GM23248 (cell line): ENCODE measurements around the gene LPIN1.

Experiments
- EZH2 ChIP-seq: fragments of 200-600 bp; sonication (generic); IDR thresholded peaks from 2 replicates; pipeline ENCODE4 v1.6.1; 2018; ENCODE audit warnings: antibody characterized with exemption, mild to moderate bottlenecking; ENCODE audit not compliant: insufficient read depth, poor library complexity, severe bottlenecking
- EZH2phosphoT487 ChIP-seq: fragments of 200-600 bp; sonication (generic); IDR thresholded peaks from 2 replicates; pipeline ENCODE4 v1.6.1; 2018; ENCODE audit warnings: antibody characterized with exemption, moderate library complexity, mild to moderate bottlenecking, low read depth; ENCODE audit not compliant: insufficient read depth

GRCh38 chr2:11726384-11726783, 20.0 kb upstream of the LPIN1 start:
- TF ChIP-seq EZH2 (no peak), EZH2phosphoT487 (no peak)
